CD4-positive, CD25-positive, alpha-beta regulatory T cell (primary cell): Measurements from ENCODE around the gene SLC38A5. TPM values are rescaled to one million over a fixed set of nuclear protein-coding genes. Genes with fewer than 3 reads are reported as not detected.
"Not testable (repeated sequence)": the region's sequence is repeated elsewhere in the genome, so short reads cannot be mapped to it uniquely, and the experiment has no call there.

ENCODE experiments used
- ATAC-seq, 2 donors: fragments of 150-1000 bp; cut with Tn5 transposase; one replicate each; pipeline ENCODE4 v1.10.0; 2021; ENCODE audit warnings: low read depth in 2 of 2, moderate number of reproducible peaks in 2 of 2, moderate library complexity in 1 of 2
- DNase-seq, 3 donors: peaks; one replicate each; pipeline versions ENCODE4 v3.0.0 to v3.0.0-alpha.2; 2012 to 2022; ENCODE audit warnings: mixed read lengths in 1 of 3
- H3K27ac ChIP-seq: one replicate; pipeline ENCODE4 v1.7.0; 2013; ENCODE audit warnings: mild to moderate bottlenecking, low read length; ENCODE audit not compliant: insufficient read depth, poor library complexity, severe bottlenecking
- H3K27me3 ChIP-seq: one replicate; pipeline ENCODE4 v1.7.0; 2013; ENCODE audit warnings: low read length; ENCODE audit not compliant: control insufficient read depth, insufficient read depth
- H3K36me3 ChIP-seq: one replicate; pipeline ENCODE4 v1.7.0; 2013; ENCODE audit warnings: mild to moderate bottlenecking, low read length, moderate library complexity; ENCODE audit not compliant: control insufficient read depth, insufficient read depth
- H3K4me1 ChIP-seq: 2 replicates; pipeline ENCODE4 v1.7.0; 2013; ENCODE audit warnings: mild to moderate bottlenecking, low read length; ENCODE audit not compliant: insufficient read depth, control insufficient read depth, poor library complexity, severe bottlenecking
- H3K4me3 ChIP-seq: one replicate; pipeline ENCODE4 v1.7.0; 2013; ENCODE audit warnings: low read depth, mild to moderate bottlenecking, low read length, moderate library complexity
- H3K9me3 ChIP-seq, 2 experiments: 1 replicate in 1 of 2; 2 replicates in 1 of 2; pipeline ENCODE4 v1.7.0; 2013; ENCODE audit warnings: low read length in 2 of 2, mild to moderate bottlenecking in 1 of 2, moderate library complexity in 1 of 2; ENCODE audit not compliant: control insufficient read depth in 2 of 2
- H3K27ac Mint-ChIP-seq, 3 donors: one replicate each; pipeline ENCODE4 v1.8.0; 2020 to 2022; ENCODE audit warnings: mild to moderate bottlenecking in 3 of 3, mixed read lengths in 3 of 3, moderate library complexity in 2 of 3
- H3K27me3 Mint-ChIP-seq: one replicate; pipeline ENCODE4 v1.8.0; 2022; ENCODE audit warnings: mild to moderate bottlenecking, mixed read lengths
- H3K36me3 Mint-ChIP-seq: one replicate; pipeline ENCODE4 v1.8.0; 2020; ENCODE audit warnings: mixed read lengths
- H3K4me1 Mint-ChIP-seq, 4 donors: one replicate each; pipeline ENCODE4 v1.8.0; 2020 to 2022; ENCODE audit warnings: mixed read lengths in 4 of 4, mild to moderate bottlenecking in 1 of 4
- H3K4me3 Mint-ChIP-seq, 4 donors: one replicate each; pipeline ENCODE4 v1.8.0; 2020 to 2022; ENCODE audit warnings: mild to moderate bottlenecking in 4 of 4, mixed read lengths in 4 of 4, moderate library complexity in 3 of 4
- H3K9me3 Mint-ChIP-seq, 7 donors: one replicate each; pipeline ENCODE4 v1.8.0; 2020 to 2022; ENCODE audit warnings: mixed read lengths in 7 of 7, mild to moderate bottlenecking in 3 of 7, moderate library complexity in 2 of 7
- polyA plus RNA-seq, 4 donors: library from polyadenylated mRNA; unstranded; fragments of 300-500 nt; fragmentation: Illumina TruSeq; gene quantifications; one replicate each; pipeline ENCODE4 v1.2.3, GENCODE V29; 2021
- total RNA-seq: library from RNA; stranded (reverse); gene quantifications from one replicate; pipeline ENCODE4 v1.2.3, GENCODE V29; 2022

SLC38A5 gene
- total and polyA plus RNA-seq, 5 donors from 2014 or later: 12.9 to 23.7 (median 21.6) TPM

GRCh38 chrX:48456628-48457331 lies 13.3 kb downstream of the SLC38A5 start:
- peaks cover 6% of the 10 kb centered on the region for H3K36me3 ChIP-seq
- no peak for ATAC-seq
- no peaks in the 10 kb centered on the region for H3K9me3 ChIP-seq
- Mint-ChIP-seq H3K4me1 (no peaks in the 10 kb centered on the region), H3K27ac (peak overlapping the region in 1 of 3 donors; percentile 20), H3K4me3 (no peak overlapping the region), H3K9me3 (peaks cover 0 to 2% (median 0%) of the 10 kb centered on the region in 7 donors), H3K36me3 (peaks cover 14% of the 10 kb centered on the region), H3K27me3 (peaks cover 4% of the 10 kb centered on the region)
- no peaks in the 10 kb centered on the region for H3K27me3 ChIP-seq
- no peak overlapping the region for H3K4me3 ChIP-seq
- H3K4me1 ChIP-seq: no peaks in the 10 kb centered on the region
- DNase-seq: no peak
- no peak overlapping the region for H3K27ac ChIP-seq

- Mint-ChIP-seq H3K9me3 (peaks cover 0 to 1% (median 0%) of the 10 kb centered on the region in 7 donors), H3K36me3 (no peaks in the 10 kb centered on the region), H3K27me3 (peaks cover 4% of the 10 kb centered on the region), H3K4me1 (no peaks in the 10 kb centered on the region), H3K27ac (no peak overlapping the region), H3K4me3 (no peak overlapping the region)
- H3K27me3 ChIP-seq: no peaks in the 10 kb centered on the region
- H3K9me3 ChIP-seq: no peaks in the 10 kb centered on the region
- no peak for ATAC-seq
- no peak for DNase-seq
- H3K4me1 ChIP-seq: no peaks in the 10 kb centered on the region
- H3K27ac ChIP-seq: no peak overlapping the region
- H3K4me3 ChIP-seq: no peak overlapping the region
- H3K36me3 ChIP-seq: no peaks in the 10 kb centered on the region
Measured at GRCh38 chrX:48451708-48452107, 18.4 kb downstream of the SLC38A5 start.

- no peaks in the 10 kb centered on the region for H3K36me3 Mint-ChIP-seq
- no peaks in the 10 kb centered on the region for H3K4me1 ChIP-seq
- H3K4me1 Mint-ChIP-seq: no peaks in the 10 kb centered on the region
- ATAC-seq (no peak), DNase-seq (no peak)
- H3K27me3 Mint-ChIP-seq: peaks cover 6% of the 10 kb centered on the region
- H3K27me3 ChIP-seq: no peaks in the 10 kb centered on the region
- no peak overlapping the region for H3K4me3 ChIP-seq
- peaks cover 0 to 1% (median 0%) of the 10 kb centered on the region in 7 donors for H3K9me3 Mint-ChIP-seq
- no peaks in the 10 kb centered on the region for H3K36me3 ChIP-seq
- H3K27ac ChIP-seq: no peak overlapping the region
- no peak overlapping the region for H3K27ac Mint-ChIP-seq
- H3K4me3 Mint-ChIP-seq: no peak overlapping the region
- no peaks in the 10 kb centered on the region for H3K9me3 ChIP-seq
Measured at GRCh38 chrX:48450076-48450475, 20.0 kb downstream of the SLC38A5 start.

GRCh38 chrX:48447201-48447600 lies 22.9 kb downstream of the SLC38A5 start:
- H3K36me3 ChIP-seq, H3K27me3 Mint-ChIP-seq, H3K4me1 Mint-ChIP-seq, H3K27me3 ChIP-seq, H3K9me3 Mint-ChIP-seq, H3K9me3 ChIP-seq, H3K27ac Mint-ChIP-seq, H3K27ac ChIP-seq, H3K36me3 Mint-ChIP-seq, H3K4me1 ChIP-seq, H3K4me3 ChIP-seq, ATAC-seq, H3K4me3 Mint-ChIP-seq, DNase-seq: not testable (repeated sequence)

GRCh38 chrX:48433713-48434112 lies 36.3 kb downstream of the SLC38A5 start:
- not testable (repeated sequence) for H3K27me3 Mint-ChIP-seq, H3K4me1 ChIP-seq, ATAC-seq, H3K27ac Mint-ChIP-seq, H3K4me3 ChIP-seq, H3K27me3 ChIP-seq, H3K9me3 ChIP-seq, H3K36me3 ChIP-seq, H3K36me3 Mint-ChIP-seq, H3K27ac ChIP-seq
- peaks cover 0 to 25% (median 4%) of the 10 kb centered on the region in 7 donors for H3K9me3 Mint-ChIP-seq
- H3K4me1 Mint-ChIP-seq: peaks cover 0 to 14% (median 0%) of the 10 kb centered on the region in 4 donors
- H3K4me3 Mint-ChIP-seq: peak overlapping the region in 1 of 4 donors; percentile 52
- DNase-seq: peak in 1 of 3 donors; percentile 21

DNA sequence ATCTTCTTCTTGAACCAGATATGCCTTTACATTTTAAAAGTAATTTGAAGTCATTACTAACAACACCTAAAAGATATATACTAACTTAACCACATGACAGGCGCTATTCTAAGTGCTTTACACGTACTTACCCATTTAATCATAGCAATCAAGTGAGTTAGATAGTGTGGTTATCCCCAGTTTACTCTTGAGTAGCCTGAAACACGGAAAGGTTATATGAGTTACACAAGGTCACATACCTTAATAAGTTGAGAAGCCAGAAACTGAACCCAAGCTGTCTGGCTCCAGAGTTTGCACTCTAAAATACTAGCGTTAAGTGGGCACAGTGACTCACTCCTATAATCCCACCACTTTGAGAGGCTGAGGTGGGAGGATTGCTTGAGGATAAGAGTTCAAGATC lies 39.9 kb downstream of the SLC38A5 start:
- not testable (repeated sequence) for H3K9me3 ChIP-seq, H3K27me3 Mint-ChIP-seq, H3K27ac ChIP-seq, H3K4me3 ChIP-seq, H3K36me3 Mint-ChIP-seq, DNase-seq, H3K4me1 ChIP-seq, H3K36me3 ChIP-seq, H3K4me3 Mint-ChIP-seq, H3K27me3 ChIP-seq, H3K27ac Mint-ChIP-seq, ATAC-seq
- Mint-ChIP-seq H3K9me3 (peaks cover 0 to 15% (median 0%) of the 10 kb centered on the region in 7 donors), H3K4me1 (peaks cover 2 to 14% (median 5%) of the 10 kb centered on the region in 4 donors)

DNA sequence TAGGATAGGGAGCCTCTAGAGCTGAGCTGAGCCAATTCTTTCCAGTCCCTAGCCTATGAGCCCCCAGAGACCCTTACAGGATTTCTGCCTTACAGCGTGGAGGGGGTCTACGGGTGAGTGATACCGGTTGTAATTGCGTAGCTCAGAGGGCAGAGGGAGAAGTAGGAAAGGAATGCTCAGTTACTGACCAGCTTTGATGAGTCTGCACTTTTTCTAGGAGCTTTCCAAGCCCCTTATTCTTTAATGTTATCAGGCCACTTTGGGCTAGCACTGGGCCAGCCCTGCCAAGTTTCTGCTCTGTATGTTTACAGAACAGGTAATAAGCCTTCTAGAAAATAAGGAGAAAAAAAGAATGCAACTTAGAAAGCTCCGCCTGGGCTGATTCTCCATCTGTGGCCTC lies 40.5 kb downstream of the SLC38A5 start:
- not testable (repeated sequence) for H3K27me3 ChIP-seq, H3K36me3 Mint-ChIP-seq, H3K36me3 ChIP-seq, H3K9me3 ChIP-seq, DNase-seq, H3K27me3 Mint-ChIP-seq, H3K27ac ChIP-seq, H3K27ac Mint-ChIP-seq, H3K9me3 Mint-ChIP-seq, ATAC-seq, H3K4me3 Mint-ChIP-seq, H3K4me3 ChIP-seq, H3K4me1 ChIP-seq
- H3K4me1 Mint-ChIP-seq: peaks cover 2 to 14% (median 5%) of the 10 kb centered on the region in 4 donors

DNA sequence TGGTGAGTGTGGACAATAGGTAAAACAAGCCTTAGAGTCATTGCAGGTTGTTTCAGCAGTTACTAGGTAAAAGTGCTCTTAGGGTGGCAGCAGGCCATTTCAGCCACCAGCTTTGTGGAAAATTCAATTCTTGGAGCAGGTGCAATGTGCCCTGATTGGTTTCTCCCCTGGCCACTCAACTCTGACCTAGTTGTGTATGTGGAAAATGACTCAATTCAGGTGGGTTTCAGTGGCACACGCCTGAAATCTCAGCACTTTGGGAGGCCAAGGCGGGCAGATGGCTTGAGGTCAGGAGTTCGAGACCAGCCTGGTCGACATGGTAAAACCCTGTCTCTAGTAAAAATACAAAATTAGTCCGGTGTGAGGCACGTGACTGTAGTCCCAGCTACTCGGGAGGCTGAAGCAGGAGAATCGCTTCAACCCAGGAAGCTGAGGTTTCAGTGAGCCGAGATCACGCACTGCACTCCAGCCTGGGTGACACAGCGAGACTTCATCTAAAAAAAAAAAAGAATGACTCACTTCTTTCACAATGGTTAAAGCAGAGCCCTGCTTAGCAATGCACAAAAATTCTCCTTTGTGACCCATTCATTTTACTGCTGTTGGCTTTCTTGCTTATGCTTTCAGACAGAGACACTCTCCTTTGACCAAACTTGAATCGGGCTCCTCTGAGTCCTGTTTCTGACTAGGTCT lies 42.9 kb downstream of the SLC38A5 start:
- H3K4me1 ChIP-seq, H3K27me3 Mint-ChIP-seq, H3K4me3 Mint-ChIP-seq, DNase-seq, H3K27ac ChIP-seq, H3K27ac Mint-ChIP-seq, H3K9me3 Mint-ChIP-seq, H3K4me1 Mint-ChIP-seq, H3K36me3 ChIP-seq, H3K36me3 Mint-ChIP-seq, H3K4me3 ChIP-seq, H3K9me3 ChIP-seq, H3K27me3 ChIP-seq: not testable (repeated sequence)
- ATAC-seq: peak; percentile 40 to 67
